Loucy (cell line): ENCODE data around the gene CETN3.

Experiments
- CTCF ChIP-seq: fragments of 200-600 bp; sonication (generic); conservative IDR thresholded peaks from 2 replicates; pipeline ENCODE4 v1.5.1; 2014; ENCODE audit warnings: mild to moderate bottlenecking, antibody characterized with exemption, low read length
- EZH2phosphoT487 ChIP-seq: fragments of 200-600 bp; IDR thresholded peaks from 2 replicates; pipeline ENCODE4 v1.6.1; 2018; ENCODE audit warnings: antibody characterized with exemption, mild to moderate bottlenecking, moderate library complexity, borderline replicate concordance

- TF ChIP-seq CTCF = no peak
- TF ChIP-seq EZH2phosphoT487 = no peak
These were observed 28.5 kb upstream of the CETN3 start for GRCh38 chr5:90438100-90438499.
